ENCODE results near the gene DDX60. TPM values are rescaled to one million over a fixed set of nuclear protein-coding genes. Genes with fewer than 3 reads are reported as not detected.

Gene DDX60
- total RNA-seq, 4 donors from 2014 or later: 4.6 to 24.3 (median 13.8) TPM

DNA sequence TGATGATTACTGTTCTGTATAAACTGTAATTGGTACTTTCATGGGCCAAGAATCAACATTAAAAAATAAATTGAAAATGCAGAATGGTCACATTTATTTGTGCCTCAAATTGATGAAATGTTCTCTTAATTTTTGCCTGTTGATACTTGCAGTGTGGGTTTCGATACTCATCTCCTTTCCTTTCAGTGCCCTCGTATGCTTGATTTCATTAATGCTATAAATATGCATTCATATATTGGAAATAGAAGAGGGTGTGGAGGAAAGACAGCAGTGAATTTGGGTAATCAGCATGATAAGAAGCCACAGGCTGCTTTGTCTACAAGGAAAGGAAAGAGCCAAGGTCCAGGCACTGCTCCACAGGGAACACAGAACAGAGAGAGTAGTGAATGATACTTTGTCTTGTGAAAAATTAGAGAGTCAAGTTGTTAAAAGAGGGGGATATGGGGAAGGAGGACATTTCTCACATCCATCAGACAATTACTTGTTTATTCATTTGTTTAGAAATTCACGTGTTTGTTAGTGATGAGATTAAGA lies 1.0 kb upstream of the DDX60 start:
- WGBS, 2 donors (ENCODE audit: low coverage in 1 of 2): 56 to 73% methylated on average over 2 to 3 of the region's 3 CpGs
- H3K27me3 ChIP-seq: no peaks in the 10 kb centered on the region
- H3K36me3 ChIP-seq: no peaks in the 10 kb centered on the region
- ATAC-seq: no peak
- TF ChIP-seq EP300 (IDR thresholded peaks at IDR 0.05) (no peak), POLR2A (IDR thresholded peaks at IDR 0.05) (no peak), POLR2AphosphoS5 (IDR thresholded peaks at IDR 0.05) (no peak)
- TF ChIP-seq, protein P1, sequence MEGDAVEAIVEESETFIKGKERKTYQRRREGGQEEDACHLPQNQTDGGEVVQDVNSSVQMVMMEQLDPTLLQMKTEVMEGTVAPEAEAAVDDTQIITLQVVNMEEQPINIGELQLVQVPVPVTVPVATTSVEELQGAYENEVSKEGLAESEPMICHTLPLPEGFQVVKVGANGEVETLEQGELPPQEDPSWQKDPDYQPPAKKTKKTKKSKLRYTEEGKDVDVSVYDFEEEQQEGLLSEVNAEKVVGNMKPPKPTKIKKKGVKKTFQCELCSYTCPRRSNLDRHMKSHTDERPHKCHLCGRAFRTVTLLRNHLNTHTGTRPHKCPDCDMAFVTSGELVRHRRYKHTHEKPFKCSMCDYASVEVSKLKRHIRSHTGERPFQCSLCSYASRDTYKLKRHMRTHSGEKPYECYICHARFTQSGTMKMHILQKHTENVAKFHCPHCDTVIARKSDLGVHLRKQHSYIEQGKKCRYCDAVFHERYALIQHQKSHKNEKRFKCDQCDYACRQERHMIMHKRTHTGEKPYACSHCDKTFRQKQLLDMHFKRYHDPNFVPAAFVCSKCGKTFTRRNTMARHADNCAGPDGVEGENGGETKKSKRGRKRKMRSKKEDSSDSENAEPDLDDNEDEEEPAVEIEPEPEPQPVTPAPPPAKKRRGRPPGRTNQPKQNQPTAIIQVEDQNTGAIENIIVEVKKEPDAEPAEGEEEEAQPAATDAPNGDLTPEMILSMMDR (IDR thresholded peaks at IDR 0.05): no peak
- peaks cover 0 to 22% (median 2%) of the 10 kb centered on the region in 3 donors for H3K4me1 ChIP-seq
- H3K27ac ChIP-seq: peak overlapping the region in 2 of 4 donors; percentile 93 to 97
- peak overlapping the region in 1 of 2 donors; percentile 88 for H3K4me3 ChIP-seq
- no peaks in the 10 kb centered on the region for H3K9me3 ChIP-seq

DNA sequence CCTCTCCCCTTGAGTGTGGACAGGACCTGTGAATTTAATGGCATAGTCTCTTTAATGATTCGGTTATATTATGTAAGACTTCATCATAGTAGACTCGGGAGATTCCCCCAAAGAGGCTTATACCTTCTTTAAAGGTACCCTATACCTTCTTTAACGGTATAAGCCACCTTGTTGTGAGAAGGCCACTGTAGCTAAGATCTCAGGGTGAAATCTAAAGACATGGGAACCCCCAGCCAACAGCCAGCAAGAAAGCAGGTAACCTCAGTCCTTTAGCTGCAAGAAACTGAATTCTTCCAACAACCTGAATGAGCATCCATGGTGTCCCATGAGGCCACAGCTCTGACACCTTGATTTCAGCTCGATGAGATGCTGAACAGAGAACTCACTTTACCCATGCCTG lies 931 bp downstream of the DDX60 start:
- no peaks in the 10 kb centered on the region for H3K27me3 ChIP-seq
- H3K27ac ChIP-seq: peak overlapping the region in 3 of 4 donors; percentile 90 to 97 (median 93)
- TF ChIP-seq POLR2AphosphoS5 (IDR thresholded peaks at IDR 0.05) (no peak), EP300 (IDR thresholded peaks at IDR 0.05) (no peak), POLR2A (IDR thresholded peaks at IDR 0.05) (no peak)
- TF ChIP-seq, protein P1 (IDR thresholded peaks at IDR 0.05): no peak
- 20 to 100% methylated on average over 1 to 2 of the region's 4 CpGs for WGBS, 2 donors (ENCODE audit: low coverage in 1 of 2)
- peaks cover 0 to 22% (median 2%) of the 10 kb centered on the region in 3 donors for H3K4me1 ChIP-seq
- H3K36me3 ChIP-seq: no peaks in the 10 kb centered on the region
- no peaks in the 10 kb centered on the region for H3K9me3 ChIP-seq
- peak overlapping the region; percentile 84 to 88 for H3K4me3 ChIP-seq
- ATAC-seq: no peak

DNA sequence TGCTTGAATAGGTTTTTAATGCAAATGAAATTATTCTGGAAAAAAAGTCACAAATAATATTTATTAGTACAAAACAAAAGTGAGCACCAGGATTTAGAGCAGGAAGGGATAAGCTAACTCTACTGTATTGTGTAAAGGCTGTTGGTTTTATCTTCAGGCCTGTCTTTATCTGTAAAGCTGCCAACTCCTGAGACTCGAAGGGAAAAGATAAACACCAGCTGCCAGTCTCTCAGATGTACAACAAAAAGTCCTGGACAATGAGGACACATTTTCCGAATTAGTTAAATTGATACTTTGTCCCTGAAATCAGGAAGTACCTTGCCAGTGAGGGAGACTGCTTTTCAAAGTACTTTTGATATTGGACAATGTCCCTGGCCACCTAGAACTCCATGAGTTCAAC lies 8.8 kb downstream of the DDX60 start:
- no peaks in the 10 kb centered on the region for H3K27me3 ChIP-seq
- H3K36me3 ChIP-seq: peaks cover 0 to 46% of the 10 kb centered on the region in 2 donors
- TF ChIP-seq POLR2AphosphoS5 (IDR thresholded peaks at IDR 0.05) (no peak), EP300 (IDR thresholded peaks at IDR 0.05) (no peak), POLR2A (IDR thresholded peaks at IDR 0.05) (no peak)
- TF ChIP-seq, protein P1 (IDR thresholded peaks at IDR 0.05): no peak
- WGBS, 2 donors (ENCODE audit: low coverage in 1 of 2): 0 to 17% methylated on average over 2 of the region's 2 CpGs
- ATAC-seq: no peak
- H3K9me3 ChIP-seq: no peaks in the 10 kb centered on the region
- H3K27ac ChIP-seq: no peak overlapping the region
- H3K4me1 ChIP-seq: no peaks in the 10 kb centered on the region
- no peak overlapping the region for H3K4me3 ChIP-seq

DNA sequence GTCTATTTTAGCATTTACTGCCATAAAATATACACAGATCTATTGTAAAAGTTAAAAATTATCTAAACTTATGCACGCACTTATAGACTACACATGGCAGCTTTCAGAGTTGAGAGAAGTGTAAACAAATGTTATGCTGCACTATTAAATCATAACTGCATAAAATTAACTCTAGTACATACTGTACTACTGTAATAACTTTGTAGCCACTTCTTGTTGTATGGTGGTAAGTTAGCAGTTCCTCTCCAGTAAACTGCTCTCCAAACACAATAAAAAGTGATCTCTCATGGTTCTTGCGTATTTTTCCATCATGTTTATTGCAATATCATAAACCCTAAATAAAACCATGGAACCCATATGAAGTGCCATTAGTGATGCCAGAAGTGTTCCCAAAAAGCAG lies 9.6 kb downstream of the DDX60 start:
- Histone ChIP-seq H3K27me3 (no peaks in the 10 kb centered on the region), H3K9me3 (no peaks in the 10 kb centered on the region), H3K4me3 (no peak overlapping the region), H3K4me1 (no peaks in the 10 kb centered on the region), H3K36me3 (peaks cover 0 to 55% of the 10 kb centered on the region in 2 donors), H3K27ac (no peak overlapping the region)
- WGBS, 2 donors (ENCODE audit: low coverage in 1 of 2): 98 to 100% methylated on average over 2 of the region's 2 CpGs
- ATAC-seq: no peak
- TF ChIP-seq, protein P1 (IDR thresholded peaks at IDR 0.05): no peak
- no peak for TF ChIP-seq POLR2AphosphoS5 (IDR thresholded peaks at IDR 0.05)
- TF ChIP-seq EP300 (IDR thresholded peaks at IDR 0.05): no peak
- no peak for TF ChIP-seq POLR2A (IDR thresholded peaks at IDR 0.05)

DNA sequence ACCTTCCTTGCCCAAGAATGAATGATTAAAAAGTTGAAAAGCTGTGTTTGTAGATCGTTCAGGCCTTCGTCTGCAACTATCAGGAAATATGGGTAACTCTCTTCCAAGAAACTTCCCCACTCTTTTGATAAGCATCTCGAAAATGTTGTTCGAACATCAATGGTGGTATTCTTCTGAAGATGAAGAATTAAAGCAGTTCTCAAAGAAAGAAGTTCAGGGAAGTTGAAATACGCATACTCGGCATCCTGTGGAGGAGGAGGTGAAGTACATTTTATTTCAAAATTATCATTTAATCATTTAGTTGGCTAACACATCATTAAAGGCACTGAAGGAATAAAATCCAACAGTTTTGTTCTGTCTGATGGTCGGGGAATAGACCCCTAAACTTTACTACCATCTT lies 12.1 kb downstream of the DDX60 start:
- no peak overlapping the region for H3K4me3 ChIP-seq
- no peak for ATAC-seq
- WGBS, 2 donors (ENCODE audit: low coverage in 1 of 2): 82 to 89% methylated on average over 6 to 7 of the region's 7 CpGs
- H3K36me3 ChIP-seq: peaks cover 0 to 73% of the 10 kb centered on the region in 2 donors
- no peaks in the 10 kb centered on the region for H3K9me3 ChIP-seq
- H3K27me3 ChIP-seq: no peaks in the 10 kb centered on the region
- H3K27ac ChIP-seq: no peak overlapping the region
- TF ChIP-seq, protein P1 (IDR thresholded peaks at IDR 0.05): no peak
- TF ChIP-seq POLR2A (IDR thresholded peaks at IDR 0.05) (no peak), POLR2AphosphoS5 (IDR thresholded peaks at IDR 0.05) (no peak), EP300 (IDR thresholded peaks at IDR 0.05) (no peak)
- H3K4me1 ChIP-seq: no peaks in the 10 kb centered on the region
